Heart left ventricle (tissue), 16 donors: ENCODE data around the gene ABHD14A. TPM values are rescaled to one million over a fixed set of nuclear protein-coding genes. Genes with fewer than 3 reads are reported as not detected.

Source experiments
- ATAC-seq, 4 donors: fragments of 200-7000 bp; cut with Tn5 transposase; one replicate each; pipeline ENCODE4 v1.9.1; 2020 to 2022; ENCODE audit warnings: moderate library complexity in 4 of 4, mild to moderate bottlenecking in 3 of 4, moderate number of reproducible peaks in 1 of 4
- DNase-seq, 5 donors: peaks; one replicate each; pipeline ENCODE4 v3.0.0-alpha.2; 2020
- H3K27ac ChIP-seq, 12 donors: fragments of 200-600 bp; sonication (generic) in 4 of 12; one replicate each; pipeline versions ENCODE4 v1.5.0 to v1.8.0; 2016 to 2022; ENCODE audit warnings: mild to moderate bottlenecking in 2 of 12
- H3K27me3 ChIP-seq, 9 donors: fragments of 200-600 bp; sonication (generic) in 2 of 9; one replicate each; pipeline versions ENCODE4 v1.5.1 to v1.8.0; 2016 to 2022; ENCODE audit warnings: mild to moderate bottlenecking in 3 of 9
- H3K36me3 ChIP-seq, 9 donors: fragments of 200-600 bp; sonication (generic) in 2 of 9; one replicate each; pipeline versions ENCODE4 v1.5.0 to v1.8.0; 2018 to 2022; ENCODE audit warnings: mild to moderate bottlenecking in 2 of 9
- H3K4me1 ChIP-seq, 12 donors: fragments of 200-600 bp; sonication (generic) in 4 of 12; one replicate each; pipeline versions ENCODE4 v1.5.0 to v1.8.0; 2016 to 2022; ENCODE audit warnings: mild to moderate bottlenecking in 3 of 12
- H3K4me3 ChIP-seq, 12 donors: fragments of 200-600 bp; sonication (generic) in 4 of 12; one replicate each; pipeline versions ENCODE4 v1.5.0 to v1.8.0; 2017 to 2022; ENCODE audit warnings: mild to moderate bottlenecking in 9 of 12, moderate library complexity in 4 of 12
- H3K9me3 ChIP-seq, 12 donors: fragments of 200-600 bp; sonication (generic) in 4 of 12; one replicate each; pipeline versions ENCODE4 v1.5.0 to v1.8.0; 2016 to 2022; ENCODE audit warnings: mild to moderate bottlenecking in 1 of 12
- POLR2A ChIP-seq, 2 donors: fragments of 450-650 bp; IDR thresholded peaks; one replicate each; pipeline ENCODE4 v1.6.1; 2017; ENCODE audit warnings: antibody characterized with exemption in 2 of 2, mild to moderate bottlenecking in 2 of 2, moderate library complexity in 2 of 2
- WGBS, 4 donors: extraction: QIAGEN DNeasy Blood & Tissue Kit in 2 of 4; methylation state at CpG; one replicate each; pipeline versions ENCODE4 v1.1.5 to v1.1.7; 2013 to 2018; 5-methylcytosine and 5-hydroxymethylcytosine counted together
- intact Hi-C, 10 donors: fragments of 100-400 bp; cut with DNase I; formaldehyde crosslinking; loops; one replicate each; pipeline versions ENCODE4 v1.11.1 to v1.14.2; 2022
- polyA plus RNA-seq, 2 donors: library from polyadenylated mRNA; stranded (reverse); fragments of 200-250 nt; gene quantifications; one replicate each; pipeline ENCODE4 v1.2.3, GENCODE V29; 2013
- total RNA-seq, 9 donors: library from RNA; depleted of rRNA in 2 of 9; stranded (reverse); fragments of >200 nt in 2 of 9; fragmentation: NEBNext Ultra II Directional in 3 of 9; extraction: Animal tissue kit (Norgen Biotek cat#: 25700) in 3 of 9; gene quantifications; one replicate each; pipeline versions ENCODE4 v1.1.0 to v1.2.4, GENCODE V29; 2016 to 2023
- TF ChIP-seq, protein P1 (sequence below), 12 donors: fragments of 200-600 bp; sonication (generic) in 4 of 12; IDR thresholded peaks; one replicate each; pipeline versions ENCODE4 v1.5.0 to v1.8.0; 2018 to 2022; ENCODE audit warnings: antibody characterized with exemption in 12 of 12, mild to moderate bottlenecking in 5 of 12
- donor health status: ischemic (EF 13 %, LVEDD 7.1; RV severe dilation, severe dysfunction).
- donor health status: healthy with polysubstance abuse.
- donor health status: DM: no; HTN: yes; CAD: no.
- donor health status: DM: no; HTN: no; CAD: no.
- donor health status: ischemic (EF 25% LVEDD 6.9; RV normal size, moderate dysfunction).
- donor health status: ischemic (EF 25% LVEDD 5.7; RV mildly dilated, moderate dysfunction).
- donor health status: healthy.
- donor health status: DM: yes; HTN: yes; CAD: no.
- donor health status: ischemic (EF 35%, LVEDD 5.7; RV mildly dilated, moderate dysfunction).
- donor health status: nonischemic (EF 11% LVEDD 7.7; RV severe dilation, severe dysfunction).
- donor health status: DM: yes; HTN: yes; CAD: no.
- donor health status: PGD.
- donor health status: ischemic (EF 29% LVEDD 5.4; RV normal size, mild dysfunction).
- donor health status: nonischemic (EF 23%, LVEDD 6.1; RV moderate dilation, normal function).

ABHD14A gene
- total and polyA plus RNA-seq, 11 donors = 17.7 to 70.3 (median 22.1) TPM

DNA sequence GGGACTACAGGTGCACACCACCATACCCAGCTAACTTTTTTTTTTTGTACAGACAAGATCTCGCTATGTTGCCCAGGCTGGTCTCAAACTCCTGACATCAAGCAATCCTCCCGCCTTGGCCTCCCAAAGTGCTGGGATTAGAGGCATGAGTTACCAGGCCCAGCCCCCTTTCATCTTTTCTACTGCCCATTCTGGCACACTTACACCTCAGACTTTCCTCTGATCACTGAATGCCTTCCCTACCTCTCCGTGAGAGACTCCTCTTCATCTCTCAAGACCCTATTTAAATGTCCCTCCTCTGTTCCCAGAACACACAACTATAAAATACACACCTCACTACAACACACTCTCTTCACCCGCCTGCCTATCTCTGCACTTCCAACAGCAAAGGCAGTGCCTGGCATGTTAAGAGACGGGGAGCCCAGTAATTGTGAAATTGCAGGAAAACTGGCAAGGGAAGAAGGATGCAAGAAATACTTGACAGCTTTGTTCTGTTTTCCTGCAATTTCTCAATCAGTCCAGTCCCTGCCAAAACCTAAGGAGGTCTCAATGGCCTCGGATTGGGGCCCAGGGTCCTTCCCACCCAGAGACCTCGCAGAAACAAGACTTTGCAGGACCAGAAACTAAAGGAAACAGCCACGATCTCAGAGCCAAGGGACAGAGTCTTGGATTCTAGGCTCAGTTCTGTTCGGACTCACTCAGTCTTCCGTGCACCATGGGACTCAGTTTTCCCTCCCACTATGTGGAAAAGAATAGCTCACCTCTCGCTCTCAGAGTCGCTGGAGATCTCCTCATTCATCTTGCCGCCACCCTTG lies 34.0 kb upstream of the ABHD14A start:
- Histone ChIP-seq H3K4me1 (peaks cover 3 to 32% (median 23%) of the 10 kb centered on the region in 12 donors), H3K36me3 (peaks cover 0 to 47% (median 24%) of the 10 kb centered on the region in 9 donors), H3K27ac (peak overlapping the region in 6 of 12 donors; percentile 53 to 78 (median 63)), H3K9me3 (no peaks in the 10 kb centered on the region), H3K27me3 (no peaks in the 10 kb centered on the region), H3K4me3 (peak overlapping the region; percentile 36 to 93 (median 76))
- peak in 3 of 5 donors; percentile 5 to 15 (median 13) for DNase-seq
- intact Hi-C loops = loop anchor here in 4 of 10 donors (5.0 kb wide), 3 partner anchors 36 to 206 kb away; partner anchors contain the start of gene ABHD14A (in 1 of the 4)
- TF ChIP-seq POLR2A (IDR thresholded peaks at IDR 0.05) = no peak
- TF ChIP-seq, protein P1, sequence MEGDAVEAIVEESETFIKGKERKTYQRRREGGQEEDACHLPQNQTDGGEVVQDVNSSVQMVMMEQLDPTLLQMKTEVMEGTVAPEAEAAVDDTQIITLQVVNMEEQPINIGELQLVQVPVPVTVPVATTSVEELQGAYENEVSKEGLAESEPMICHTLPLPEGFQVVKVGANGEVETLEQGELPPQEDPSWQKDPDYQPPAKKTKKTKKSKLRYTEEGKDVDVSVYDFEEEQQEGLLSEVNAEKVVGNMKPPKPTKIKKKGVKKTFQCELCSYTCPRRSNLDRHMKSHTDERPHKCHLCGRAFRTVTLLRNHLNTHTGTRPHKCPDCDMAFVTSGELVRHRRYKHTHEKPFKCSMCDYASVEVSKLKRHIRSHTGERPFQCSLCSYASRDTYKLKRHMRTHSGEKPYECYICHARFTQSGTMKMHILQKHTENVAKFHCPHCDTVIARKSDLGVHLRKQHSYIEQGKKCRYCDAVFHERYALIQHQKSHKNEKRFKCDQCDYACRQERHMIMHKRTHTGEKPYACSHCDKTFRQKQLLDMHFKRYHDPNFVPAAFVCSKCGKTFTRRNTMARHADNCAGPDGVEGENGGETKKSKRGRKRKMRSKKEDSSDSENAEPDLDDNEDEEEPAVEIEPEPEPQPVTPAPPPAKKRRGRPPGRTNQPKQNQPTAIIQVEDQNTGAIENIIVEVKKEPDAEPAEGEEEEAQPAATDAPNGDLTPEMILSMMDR (IDR thresholded peaks at IDR 0.05) = no peak
- WGBS, 4 donors = 37 to 43% (median 40%) methylated on average over 13 of the region's 13 CpGs
- ATAC-seq = no peak

DNA sequence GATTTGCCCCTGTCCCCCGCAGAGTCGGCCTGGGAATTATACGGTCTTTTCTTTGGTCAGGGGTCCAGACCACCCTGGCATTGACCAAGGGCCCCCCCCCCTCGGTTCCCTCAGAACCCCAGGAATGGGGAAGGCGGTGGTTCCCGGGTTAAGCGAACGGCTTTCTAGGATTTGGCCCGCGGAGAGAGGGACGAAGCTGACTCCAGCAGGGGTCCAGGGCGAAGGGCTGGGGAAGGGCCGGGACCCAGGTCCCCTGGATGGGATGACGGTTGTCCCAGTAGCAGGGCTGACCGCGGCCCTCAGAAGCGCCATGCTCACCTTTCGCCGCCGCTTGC lies 33.4 kb upstream of the ABHD14A start:
- intact Hi-C loops = loop anchor here in 4 of 10 donors (5.0 kb wide), 3 partner anchors 36 to 206 kb away; partner anchors contain the start of gene ABHD14A (in 1 of the 4)
- H3K27ac ChIP-seq = peak overlapping the region in 11 of 12 donors; percentile 28 to 78 (median 58)
- ATAC-seq = no peak
- H3K27me3 ChIP-seq = no peaks in the 10 kb centered on the region
- 0 to 1% (median 0%) methylated on average over 13 to 20 of the region's 20 CpGs for WGBS, 4 donors
- no peaks in the 10 kb centered on the region for H3K9me3 ChIP-seq
- DNase-seq = no peak
- TF ChIP-seq, protein P1 (IDR thresholded peaks at IDR 0.05) = no peak
- TF ChIP-seq POLR2A (IDR thresholded peaks at IDR 0.05) = no peak
- peaks cover 3 to 32% (median 23%) of the 10 kb centered on the region in 12 donors for H3K4me1 ChIP-seq
- peaks cover 0 to 42% (median 19%) of the 10 kb centered on the region in 9 donors for H3K36me3 ChIP-seq
- peak overlapping the region; percentile 36 to 93 (median 76) for H3K4me3 ChIP-seq

DNA sequence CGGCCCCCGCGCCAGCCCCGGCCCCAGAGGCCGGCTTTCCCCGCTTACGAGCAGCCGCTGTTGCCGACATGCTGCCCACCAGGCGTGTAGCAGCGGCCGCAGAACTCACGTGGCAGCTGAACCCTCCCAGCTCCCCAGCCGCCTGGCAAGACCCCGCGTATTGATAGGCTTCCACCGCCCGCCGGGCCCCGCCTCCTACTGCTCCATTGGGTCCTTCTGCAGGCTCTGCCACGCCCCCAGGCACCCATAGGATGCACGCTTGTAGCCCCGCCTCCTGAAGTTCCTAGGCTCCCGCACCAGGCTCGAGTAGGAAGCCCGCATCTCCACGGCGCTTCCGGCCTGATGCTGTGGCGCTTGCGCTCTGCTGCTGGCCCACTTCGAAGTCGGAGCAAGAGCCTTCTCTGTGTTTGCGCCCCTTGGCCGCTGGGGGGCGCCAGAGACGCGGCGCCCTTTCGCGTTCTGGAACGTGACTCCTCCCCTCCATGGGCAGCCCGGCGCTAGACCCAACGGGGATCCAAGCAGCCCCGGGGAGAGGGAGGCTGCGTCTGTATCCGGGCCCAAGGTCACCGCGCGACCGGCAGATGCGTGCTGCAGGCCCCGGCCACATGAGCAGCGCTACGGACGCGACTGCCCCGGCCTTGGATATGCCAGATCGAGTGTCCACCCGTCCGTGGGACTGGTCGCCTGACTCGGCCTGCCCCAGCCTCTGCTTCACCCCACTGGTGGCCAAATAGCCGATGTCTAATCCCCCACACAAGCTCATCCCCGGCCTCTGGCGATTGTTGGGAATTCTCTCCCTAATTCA lies 32.9 kb upstream of the ABHD14A start, which contains the start of the genes PARP3 and RRP9:
Gene PARP3, plus strand, starts transcription at position 566 of the 805 bp plus-strand sequence. CDS start 993 bp downstream, outside the sequence.
Gene RRP9, minus strand, starts transcription at position 107 of the 805 bp plus-strand sequence. Its CDS starts 37 bp downstream, at position 70.
- TF ChIP-seq, protein P1 (IDR thresholded peaks at IDR 0.05) = peak in 11 of 12 donors; percentile 99 to 100 (median 100)
- TF ChIP-seq POLR2A (IDR thresholded peaks at IDR 0.05) = peak in 1 of 2 donors; percentile 63
- Histone ChIP-seq H3K36me3 (peaks cover 0 to 36% (median 13%) of the 10 kb centered on the region in 9 donors), H3K27ac (peak within 1 kb of the TSS; percentile 90 to 99 (median 95)), H3K9me3 (no peaks in the 10 kb centered on the region), H3K4me3 (peak within 1 kb of the TSS; percentile 36 to 93 (median 76)), H3K4me1 (peaks cover 3 to 32% (median 23%) of the 10 kb centered on the region in 12 donors), H3K27me3 (no peaks in the 10 kb centered on the region)
- intact Hi-C loops = loop anchor here in 9 of 10 donors (1.0 to 5.0 kb wide), 8 partner anchors 14 to 205 kb away; partner anchors contain the start of genes ABHD14B (in 7 of the 9) and ABHD14A (in 5 of the 9)
- ATAC-seq (peak; percentile 95 to 98 (median 96)), DNase-seq (peak; percentile 100)
- 0 to 2% (median 2%) methylated on average over 14 to 67 of the region's 67 CpGs for WGBS, 4 donors
